Gastroesophageal sphincter (tissue), 4 donors: ENCODE results near the gene LHFPL3. TPM values are rescaled to one million over a fixed set of nuclear protein-coding genes. Genes with fewer than 3 reads are reported as not detected.

ENCODE experiments used
- ATAC-seq: fragments of 150-250 bp; one replicate; pipeline ENCODE4 v1.9.1; 2016; ENCODE audit warnings: mild to moderate bottlenecking, moderate library complexity
- H3K27ac ChIP-seq, 4 donors: fragments of 200-600 bp; sonication (generic) in 3 of 4; 1 replicate in 3 of 4; 2 replicates in 1 of 4; pipeline ENCODE4 v1.5.1; 2016 to 2019
- H3K27me3 ChIP-seq: fragments of 200-600 bp; sonication (generic); one replicate; pipeline ENCODE4 v1.5.1; 2019
- H3K36me3 ChIP-seq, 2 donors: fragments of 200-600 bp; sonication (generic); one replicate each; pipeline ENCODE4 v1.5.1; 2019; ENCODE audit warnings: control low read depth in 1 of 2
- H3K4me1 ChIP-seq, 3 donors: fragments of 200-600 bp; sonication (generic); 1 replicate in 2 of 3; 2 replicates in 1 of 3; pipeline ENCODE4 v1.5.1; 2016 to 2019; ENCODE audit warnings: control low read depth in 2 of 3
- H3K4me3 ChIP-seq, 2 donors: fragments of 200-600 bp; sonication (generic); one replicate each; pipeline ENCODE4 v1.5.1; 2019; ENCODE audit warnings: mild to moderate bottlenecking in 1 of 2, moderate library complexity in 1 of 2
- H3K9me3 ChIP-seq, 3 donors: fragments of 200-600 bp; sonication (generic); one replicate each; pipeline ENCODE4 v1.5.1; 2017 to 2019; ENCODE audit warnings: control low read depth in 2 of 3
- EP300 ChIP-seq: sonication (generic); formaldehyde crosslinking; IDR thresholded peaks from one replicate; pipeline ENCODE4 v1.6.1; 2017; ENCODE audit warnings: antibody characterized with exemption, mild to moderate bottlenecking
- POLR2A ChIP-seq, 2 donors: fragments of 450-650 bp; IDR thresholded peaks; one replicate each; pipeline ENCODE4 v1.6.1; 2017; ENCODE audit warnings: antibody characterized with exemption in 2 of 2, mild to moderate bottlenecking in 2 of 2, moderate library complexity in 1 of 2
- POLR2AphosphoS5 ChIP-seq: sonication (generic); formaldehyde crosslinking; IDR thresholded peaks from one replicate; pipeline ENCODE4 v1.6.1; 2017; ENCODE audit warnings: antibody characterized with exemption
- WGBS, 2 donors: methylation state at CpG; one replicate each; pipeline ENCODE4 v1.1.5; 2018; ENCODE audit warnings: low coverage in 1 of 2; 5-methylcytosine and 5-hydroxymethylcytosine counted together
- total RNA-seq, 4 donors: library from RNA; depleted of rRNA; stranded (reverse); fragments of >200 nt; gene quantifications; one replicate each; pipeline ENCODE4 v1.1.0, GENCODE V29; 2016
- TF ChIP-seq, protein P1 (sequence below), 4 experiments: fragments of 200-600 bp in 2 of 4; fragments of 450-650 bp in 2 of 4; sonication (generic) in 1 of 4; IDR thresholded peaks; one replicate each; pipeline ENCODE4 v1.5.1; 2017 to 2019; ENCODE audit warnings: antibody characterized with exemption in 4 of 4, mild to moderate bottlenecking in 2 of 4, moderate library complexity in 2 of 4

LHFPL3 gene
- total RNA-seq, 4 donors from 2014 or later, result not detected

GRCh38 chr7:104795086-104795485, 466.7 kb downstream of the LHFPL3 start:
- WGBS, 2 donors, result 74 to 75% methylated on average over 7 of the region's 7 CpGs
- Histone ChIP-seq H3K4me1 (no peaks in the 10 kb centered on the region), H3K27ac (no peak overlapping the region), H3K27me3 (peaks cover 9% of the 10 kb centered on the region), H3K4me3 (no peak overlapping the region), H3K36me3 (no peaks in the 10 kb centered on the region), H3K9me3 (no peaks in the 10 kb centered on the region)
- ATAC-seq, result no peak
- TF ChIP-seq EP300 (no peak), POLR2AphosphoS5 (no peak), POLR2A (IDR thresholded peaks at IDR 0.05) (no peak)
- TF ChIP-seq, protein P1, sequence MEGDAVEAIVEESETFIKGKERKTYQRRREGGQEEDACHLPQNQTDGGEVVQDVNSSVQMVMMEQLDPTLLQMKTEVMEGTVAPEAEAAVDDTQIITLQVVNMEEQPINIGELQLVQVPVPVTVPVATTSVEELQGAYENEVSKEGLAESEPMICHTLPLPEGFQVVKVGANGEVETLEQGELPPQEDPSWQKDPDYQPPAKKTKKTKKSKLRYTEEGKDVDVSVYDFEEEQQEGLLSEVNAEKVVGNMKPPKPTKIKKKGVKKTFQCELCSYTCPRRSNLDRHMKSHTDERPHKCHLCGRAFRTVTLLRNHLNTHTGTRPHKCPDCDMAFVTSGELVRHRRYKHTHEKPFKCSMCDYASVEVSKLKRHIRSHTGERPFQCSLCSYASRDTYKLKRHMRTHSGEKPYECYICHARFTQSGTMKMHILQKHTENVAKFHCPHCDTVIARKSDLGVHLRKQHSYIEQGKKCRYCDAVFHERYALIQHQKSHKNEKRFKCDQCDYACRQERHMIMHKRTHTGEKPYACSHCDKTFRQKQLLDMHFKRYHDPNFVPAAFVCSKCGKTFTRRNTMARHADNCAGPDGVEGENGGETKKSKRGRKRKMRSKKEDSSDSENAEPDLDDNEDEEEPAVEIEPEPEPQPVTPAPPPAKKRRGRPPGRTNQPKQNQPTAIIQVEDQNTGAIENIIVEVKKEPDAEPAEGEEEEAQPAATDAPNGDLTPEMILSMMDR (IDR thresholded peaks at IDR 0.05), result no peak

DNA sequence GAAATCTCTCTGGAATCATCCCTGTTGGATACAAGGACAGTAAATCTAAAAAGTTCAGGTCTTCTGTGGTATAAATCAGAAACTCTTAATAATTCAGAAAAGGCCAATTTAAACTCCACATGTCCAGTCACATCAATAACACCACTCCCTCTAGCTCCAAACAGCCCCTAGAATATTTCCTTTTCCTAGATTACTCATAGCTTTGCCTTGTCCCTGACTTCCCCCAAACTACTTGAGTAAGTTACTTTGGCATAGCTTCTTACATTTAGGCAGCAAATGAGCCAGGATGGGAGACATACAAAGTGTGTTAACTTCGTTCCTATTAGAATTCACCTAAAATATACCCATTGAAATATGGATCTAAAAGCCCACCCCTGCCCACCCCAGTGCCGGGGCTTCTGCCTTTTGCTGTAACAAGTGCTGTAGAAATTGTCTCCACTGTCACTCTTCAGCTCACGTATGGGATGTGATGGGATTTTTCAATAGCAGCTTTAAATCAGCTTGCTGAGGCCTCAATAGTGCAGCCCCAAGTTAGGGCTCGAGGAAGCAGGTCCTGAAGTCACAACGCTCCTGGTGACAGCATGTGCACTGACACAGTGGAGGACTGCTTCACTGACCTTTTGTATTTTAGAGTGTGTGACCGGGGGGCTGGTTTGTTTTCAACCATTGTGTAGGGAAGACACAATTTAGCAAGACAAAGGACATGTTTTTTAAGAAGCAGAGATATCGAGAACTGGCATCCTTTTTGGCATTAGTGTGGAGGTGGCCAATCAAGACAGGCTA, 467.4 kb downstream of the LHFPL3 start:
- no peaks in the 10 kb centered on the region for H3K36me3 ChIP-seq
- H3K4me1 ChIP-seq, result no peaks in the 10 kb centered on the region
- TF ChIP-seq POLR2AphosphoS5 (no peak), EP300 (no peak), POLR2A (IDR thresholded peaks at IDR 0.05) (no peak)
- TF ChIP-seq, protein P1 (IDR thresholded peaks at IDR 0.05), result no peak
- peaks cover 9% of the 10 kb centered on the region for H3K27me3 ChIP-seq
- no peak for ATAC-seq
- no peak overlapping the region for H3K27ac ChIP-seq
- no peaks in the 10 kb centered on the region for H3K9me3 ChIP-seq
- H3K4me3 ChIP-seq, result no peak overlapping the region
- WGBS, 2 donors, result 66 to 78% methylated on average over 2 to 6 of the region's 7 CpGs

DNA sequence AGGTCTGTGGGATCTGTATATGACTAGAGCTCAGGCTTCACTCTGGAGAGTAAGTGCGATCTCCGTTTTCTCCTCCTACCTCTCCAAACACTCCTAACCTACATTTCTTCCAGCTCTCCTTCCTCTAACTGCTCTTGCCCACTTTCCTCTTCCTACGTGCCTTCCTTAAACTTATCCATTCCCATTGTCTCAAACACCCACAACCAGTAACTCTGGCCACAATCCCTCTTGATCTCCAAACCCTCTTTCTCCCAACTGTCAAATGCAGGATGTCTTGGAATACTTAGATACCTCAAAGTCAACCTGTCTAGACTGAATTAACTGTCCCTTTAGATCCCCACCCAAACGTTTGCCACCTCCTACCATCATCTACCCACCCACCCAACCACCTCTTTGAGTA, 471.9 kb downstream of the LHFPL3 start:
- no peak overlapping the region for H3K27ac ChIP-seq
- WGBS, 2 donors, result 62 to 100% methylated on average over 3 to 4 of the region's 4 CpGs
- no peaks in the 10 kb centered on the region for H3K9me3 ChIP-seq
- H3K4me3 ChIP-seq, result no peak overlapping the region
- no peak for ATAC-seq
- no peaks in the 10 kb centered on the region for H3K4me1 ChIP-seq
- TF ChIP-seq POLR2A (IDR thresholded peaks at IDR 0.05) (no peak), EP300 (no peak), POLR2AphosphoS5 (no peak)
- TF ChIP-seq, protein P1 (IDR thresholded peaks at IDR 0.05), result no peak
- peaks cover 18% of the 10 kb centered on the region for H3K27me3 ChIP-seq
- H3K36me3 ChIP-seq, result no peaks in the 10 kb centered on the region

- no peaks in the 10 kb centered on the region for H3K4me1 ChIP-seq
- no peak for ATAC-seq
- no peak overlapping the region for H3K4me3 ChIP-seq
- no peaks in the 10 kb centered on the region for H3K36me3 ChIP-seq
- WGBS, 2 donors, result 80% methylated on average over 3 of the region's 3 CpGs; no CpG with 5 or more reads in 1 of the 2 donors
- H3K27ac ChIP-seq, result no peak overlapping the region
- H3K9me3 ChIP-seq, result no peaks in the 10 kb centered on the region
- TF ChIP-seq, protein P1 (IDR thresholded peaks at IDR 0.05), result no peak
- TF ChIP-seq EP300, result no peak
- no peak for TF ChIP-seq POLR2AphosphoS5
- peaks cover 14% of the 10 kb centered on the region for H3K27me3 ChIP-seq
These were observed 472.6 kb downstream of the LHFPL3 start for GRCh38 chr7:104801022-104801421.

DNA sequence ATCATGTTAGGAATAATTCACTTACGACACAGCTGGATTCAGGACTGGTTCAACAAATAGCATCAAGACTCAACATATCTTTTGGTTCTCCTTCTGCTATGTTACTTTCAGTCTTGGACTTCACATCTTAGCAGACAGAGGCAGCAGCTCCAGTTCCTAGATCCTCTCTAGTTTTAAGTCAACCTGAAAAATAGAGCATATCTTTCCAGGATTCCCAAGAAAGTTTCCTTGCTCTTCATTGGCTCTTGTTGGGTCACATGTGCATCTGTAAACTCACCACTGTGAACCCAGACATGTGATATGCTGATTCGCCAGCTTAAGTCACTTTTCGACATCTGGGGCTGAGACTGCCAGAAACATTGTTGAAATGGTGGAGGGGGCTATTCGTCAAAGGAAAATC, 475.5 kb downstream of the LHFPL3 start:
- ATAC-seq, result no peak
- WGBS, 2 donors, result 75 to 83% methylated on average over 1 to 3 of the region's 4 CpGs
- Histone ChIP-seq H3K4me3 (no peak overlapping the region), H3K36me3 (no peaks in the 10 kb centered on the region), H3K4me1 (no peaks in the 10 kb centered on the region), H3K9me3 (no peaks in the 10 kb centered on the region), H3K27ac (no peak overlapping the region), H3K27me3 (peaks cover 15% of the 10 kb centered on the region)
- no peak for TF ChIP-seq EP300
